Measurements from ENCODE around the gene B4GALNT3.
A peak's percentile ranks its signal among the peaks of the same experiment; 100 is the strongest.

B4GALNT3 gene

GRCh38 chr12:496736-497135, 37.0 kb downstream of the B4GALNT3 start:
- no peak overlapping the region for H3K27ac ChIP-seq (ENCODE audit: insufficient read depth in 1 of 2, low read depth in 1 of 2, low read length in 2 of 2, poor library complexity in 1 of 2, severe bottlenecking in 2 of 2)
- CTCF ChIA-PET = interaction anchor here (1.7 kb wide), 1 partner anchor 14 kb away, joined by 3 read pairs; no protein-coding TSS in a partner anchor
- H3K9me3 ChIP-seq (ENCODE audit: control extremely low read depth in 1 of 5, control insufficient read depth in 4 of 5, insufficient read depth in 2 of 5, low read depth in 1 of 5, low read length in 4 of 5) = peaks cover 0 to 10% (median 0%) of the 10 kb centered on the region in 5 experiments
- H3K4me3 ChIP-seq (ENCODE audit: control insufficient read depth in 1 of 7, extremely low read depth in 1 of 7, insufficient read depth in 4 of 7, low read depth in 2 of 7, low read length in 6 of 7) = no peak overlapping the region
- no peaks in the 10 kb centered on the region for H3K36me3 ChIP-seq (ENCODE audit: control insufficient read depth in 4 of 4, insufficient read depth in 4 of 4, low read length in 3 of 4)
- peaks cover 0 to 4% (median 0%) of the 10 kb centered on the region in 5 experiments for H3K27me3 ChIP-seq (replicated peaks in 2 of 5; ENCODE audit: control insufficient read depth in 4 of 5, insufficient read depth in 5 of 5, low read length in 4 of 5)
- POLR2A ChIA-PET = no interaction called here
- WGBS (ENCODE audit: insufficient coverage) = 98% methylated on average over 8 of the region's 11 CpGs
- DNase-seq = no peak
- no peaks in the 10 kb centered on the region for H3K4me1 ChIP-seq (ENCODE audit: control extremely low read depth in 1 of 4, control insufficient read depth in 4 of 4, insufficient read depth in 4 of 4, low read length in 3 of 4)

GRCh38 chr12:497501-498160, 37.9 kb downstream of the B4GALNT3 start:
- ChIA-PET CTCF (interaction anchor here (0.7 kb wide), 1 partner anchor 53 kb away, joined by 3 read pairs; no protein-coding TSS in a partner anchor), POLR2A (no interaction called here)
- peaks cover 0 to 4% (median 0%) of the 10 kb centered on the region in 5 experiments for H3K27me3 ChIP-seq (replicated peaks in 2 of 5; ENCODE audit: control insufficient read depth in 4 of 5, insufficient read depth in 5 of 5, low read length in 4 of 5)
- peaks cover 0 to 4% (median 0%) of the 10 kb centered on the region in 5 experiments for H3K9me3 ChIP-seq (ENCODE audit: control extremely low read depth in 1 of 5, control insufficient read depth in 4 of 5, insufficient read depth in 2 of 5, low read depth in 1 of 5, low read length in 4 of 5)
- no peak overlapping the region for H3K27ac ChIP-seq (ENCODE audit: insufficient read depth in 1 of 2, low read depth in 1 of 2, low read length in 2 of 2, poor library complexity in 1 of 2, severe bottlenecking in 2 of 2)
- no peaks in the 10 kb centered on the region for H3K36me3 ChIP-seq (ENCODE audit: control insufficient read depth in 4 of 4, insufficient read depth in 4 of 4, low read length in 3 of 4)
- 99% methylated on average over 9 of the region's 9 CpGs for WGBS (ENCODE audit: insufficient coverage)
- no peak overlapping the region for H3K4me3 ChIP-seq (ENCODE audit: control insufficient read depth in 1 of 7, extremely low read depth in 1 of 7, insufficient read depth in 4 of 7, low read depth in 2 of 7, low read length in 6 of 7)
- no peak for DNase-seq
- H3K4me1 ChIP-seq (ENCODE audit: control extremely low read depth in 1 of 4, control insufficient read depth in 4 of 4, insufficient read depth in 4 of 4, low read length in 3 of 4) = peaks cover 0 to under 1% (median 0%) of the 10 kb centered on the region in 4 experiments

GRCh38 chr12:499837-500458, 40.2 kb downstream of the B4GALNT3 start:
- no peaks in the 10 kb centered on the region for H3K36me3 ChIP-seq (ENCODE audit: control insufficient read depth in 4 of 4, insufficient read depth in 4 of 4, low read length in 3 of 4)
- DNase-seq = no peak
- POLR2A ChIA-PET = interaction anchor here (0.6 kb wide), 1 partner anchor 142 kb away, joined by 3 read pairs; no protein-coding TSS in a partner anchor
- H3K4me3 ChIP-seq (ENCODE audit: control insufficient read depth in 1 of 7, extremely low read depth in 1 of 7, insufficient read depth in 4 of 7, low read depth in 2 of 7, low read length in 6 of 7) = no peak overlapping the region
- WGBS (ENCODE audit: insufficient coverage) = 97% methylated on average over 6 of the region's 8 CpGs
- H3K9me3 ChIP-seq (ENCODE audit: control extremely low read depth in 1 of 5, control insufficient read depth in 4 of 5, insufficient read depth in 2 of 5, low read depth in 1 of 5, low read length in 4 of 5) = no peaks in the 10 kb centered on the region
- no peak overlapping the region for H3K27ac ChIP-seq (ENCODE audit: insufficient read depth in 1 of 2, low read depth in 1 of 2, low read length in 2 of 2, poor library complexity in 1 of 2, severe bottlenecking in 2 of 2)
- H3K27me3 ChIP-seq (replicated peaks in 2 of 5; ENCODE audit: control insufficient read depth in 4 of 5, insufficient read depth in 5 of 5, low read length in 4 of 5) = peaks cover 0 to 4% (median 0%) of the 10 kb centered on the region in 5 experiments
- CTCF ChIA-PET = interaction anchor here (1.5 kb wide), 1 partner anchor 10 kb away, joined by 4 read pairs; no protein-coding TSS in a partner anchor
- H3K4me1 ChIP-seq (ENCODE audit: control extremely low read depth in 1 of 4, control insufficient read depth in 4 of 4, insufficient read depth in 4 of 4, low read length in 3 of 4) = peaks cover 0 to 10% (median 7%) of the 10 kb centered on the region in 4 experiments

- Histone ChIP-seq H3K27ac (ENCODE audit: insufficient read depth in 1 of 2, low read depth in 1 of 2, low read length in 2 of 2, poor library complexity in 1 of 2, severe bottlenecking in 2 of 2) (no peak overlapping the region), H3K27me3 (replicated peaks in 2 of 5; ENCODE audit: control insufficient read depth in 4 of 5, insufficient read depth in 5 of 5, low read length in 4 of 5) (peaks cover 0 to 6% (median 0%) of the 10 kb centered on the region in 5 experiments), H3K36me3 (ENCODE audit: control insufficient read depth in 4 of 4, insufficient read depth in 4 of 4, low read length in 3 of 4) (no peaks in the 10 kb centered on the region), H3K9me3 (ENCODE audit: control extremely low read depth in 1 of 5, control insufficient read depth in 4 of 5, insufficient read depth in 2 of 5, low read depth in 1 of 5, low read length in 4 of 5) (no peaks in the 10 kb centered on the region), H3K4me1 (ENCODE audit: control extremely low read depth in 1 of 4, control insufficient read depth in 4 of 4, insufficient read depth in 4 of 4, low read length in 3 of 4) (peaks cover 0 to 10% (median 7%) of the 10 kb centered on the region in 4 experiments), H3K4me3 (ENCODE audit: control insufficient read depth in 1 of 7, extremely low read depth in 1 of 7, insufficient read depth in 4 of 7, low read depth in 2 of 7, low read length in 6 of 7) (no peak overlapping the region)
- 96% methylated on average over 11 of the region's 14 CpGs for WGBS (ENCODE audit: insufficient coverage)
- ChIA-PET CTCF (interaction anchor here (1.1 kb wide), 1 partner anchor 17 kb away, joined by 3 read pairs; no protein-coding TSS in a partner anchor), POLR2A (no interaction called here)
- no peak for DNase-seq
Measured at GRCh38 chr12:501722-502447, 42.1 kb downstream of the B4GALNT3 start.

GRCh38 chr12:503111-503761, 43.5 kb downstream of the B4GALNT3 start:
- H3K9me3 ChIP-seq (ENCODE audit: control extremely low read depth in 1 of 5, control insufficient read depth in 4 of 5, insufficient read depth in 2 of 5, low read depth in 1 of 5, low read length in 4 of 5) = no peaks in the 10 kb centered on the region
- no peaks in the 10 kb centered on the region for H3K36me3 ChIP-seq (ENCODE audit: control insufficient read depth in 4 of 4, insufficient read depth in 4 of 4, low read length in 3 of 4)
- peaks cover 0 to 6% (median 0%) of the 10 kb centered on the region in 5 experiments for H3K27me3 ChIP-seq (replicated peaks in 2 of 5; ENCODE audit: control insufficient read depth in 4 of 5, insufficient read depth in 5 of 5, low read length in 4 of 5)
- 14% methylated on average over 4 of the region's 7 CpGs for WGBS (ENCODE audit: insufficient coverage)
- no peak overlapping the region for H3K4me3 ChIP-seq (ENCODE audit: control insufficient read depth in 1 of 7, extremely low read depth in 1 of 7, insufficient read depth in 4 of 7, low read depth in 2 of 7, low read length in 6 of 7)
- peaks cover 0 to 10% (median 7%) of the 10 kb centered on the region in 4 experiments for H3K4me1 ChIP-seq (ENCODE audit: control extremely low read depth in 1 of 4, control insufficient read depth in 4 of 4, insufficient read depth in 4 of 4, low read length in 3 of 4)
- POLR2A ChIA-PET = no interaction called here
- H3K27ac ChIP-seq (ENCODE audit: insufficient read depth in 1 of 2, low read depth in 1 of 2, low read length in 2 of 2, poor library complexity in 1 of 2, severe bottlenecking in 2 of 2) = no peak overlapping the region
- DNase-seq = peak; percentile 13 to 48 (median 40)
- CTCF ChIA-PET = interaction anchor here (0.7 to 1.1 kb wide), 3 partner anchors 16 to 49 kb away, joined by 3 read pairs; no protein-coding TSS in a partner anchor

- Histone ChIP-seq H3K36me3 (ENCODE audit: control insufficient read depth in 4 of 4, insufficient read depth in 4 of 4, low read length in 3 of 4) (no peaks in the 10 kb centered on the region), H3K27me3 (replicated peaks in 2 of 5; ENCODE audit: control insufficient read depth in 4 of 5, insufficient read depth in 5 of 5, low read length in 4 of 5) (peaks cover 0 to 13% (median 4%) of the 10 kb centered on the region in 5 experiments), H3K27ac (ENCODE audit: insufficient read depth in 1 of 2, low read depth in 1 of 2, low read length in 2 of 2, poor library complexity in 1 of 2, severe bottlenecking in 2 of 2) (no peak overlapping the region), H3K9me3 (ENCODE audit: control extremely low read depth in 1 of 5, control insufficient read depth in 4 of 5, insufficient read depth in 2 of 5, low read depth in 1 of 5, low read length in 4 of 5) (no peaks in the 10 kb centered on the region), H3K4me3 (ENCODE audit: control insufficient read depth in 1 of 7, extremely low read depth in 1 of 7, insufficient read depth in 4 of 7, low read depth in 2 of 7, low read length in 6 of 7) (no peak overlapping the region), H3K4me1 (ENCODE audit: control extremely low read depth in 1 of 4, control insufficient read depth in 4 of 4, insufficient read depth in 4 of 4, low read length in 3 of 4) (peaks cover 0 to 10% (median 7%) of the 10 kb centered on the region in 4 experiments)
- CTCF ChIA-PET = no interaction called here
- POLR2A ChIA-PET = no interaction called here
- 100% methylated on average over 3 of the region's 4 CpGs for WGBS (ENCODE audit: insufficient coverage)
- DNase-seq = no peak
Measured at GRCh38 chr12:505221-505620, 45.5 kb downstream of the B4GALNT3 start.
